NCI-H2196 (cell line): ENCODE data around the gene FYB1.
"Not testable (repeated sequence)": the region's sequence is repeated elsewhere in the genome, so short reads cannot be mapped to it uniquely, and the experiment has no call there.

ENCODE experiments used
- DNase-seq: peaks from one replicate; lab custom pipeline; 2025; ENCODE audit not compliant: unreplicated experiment; lab: John Stamatoyannopoulos, UW

Gene FYB1, protein sequence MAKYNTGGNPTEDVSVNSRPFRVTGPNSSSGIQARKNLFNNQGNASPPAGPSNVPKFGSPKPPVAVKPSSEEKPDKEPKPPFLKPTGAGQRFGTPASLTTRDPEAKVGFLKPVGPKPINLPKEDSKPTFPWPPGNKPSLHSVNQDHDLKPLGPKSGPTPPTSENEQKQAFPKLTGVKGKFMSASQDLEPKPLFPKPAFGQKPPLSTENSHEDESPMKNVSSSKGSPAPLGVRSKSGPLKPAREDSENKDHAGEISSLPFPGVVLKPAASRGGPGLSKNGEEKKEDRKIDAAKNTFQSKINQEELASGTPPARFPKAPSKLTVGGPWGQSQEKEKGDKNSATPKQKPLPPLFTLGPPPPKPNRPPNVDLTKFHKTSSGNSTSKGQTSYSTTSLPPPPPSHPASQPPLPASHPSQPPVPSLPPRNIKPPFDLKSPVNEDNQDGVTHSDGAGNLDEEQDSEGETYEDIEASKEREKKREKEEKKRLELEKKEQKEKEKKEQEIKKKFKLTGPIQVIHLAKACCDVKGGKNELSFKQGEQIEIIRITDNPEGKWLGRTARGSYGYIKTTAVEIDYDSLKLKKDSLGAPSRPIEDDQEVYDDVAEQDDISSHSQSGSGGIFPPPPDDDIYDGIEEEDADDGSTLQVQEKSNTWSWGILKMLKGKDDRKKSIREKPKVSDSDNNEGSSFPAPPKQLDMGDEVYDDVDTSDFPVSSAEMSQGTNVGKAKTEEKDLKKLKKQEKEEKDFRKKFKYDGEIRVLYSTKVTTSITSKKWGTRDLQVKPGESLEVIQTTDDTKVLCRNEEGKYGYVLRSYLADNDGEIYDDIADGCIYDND

DNA sequence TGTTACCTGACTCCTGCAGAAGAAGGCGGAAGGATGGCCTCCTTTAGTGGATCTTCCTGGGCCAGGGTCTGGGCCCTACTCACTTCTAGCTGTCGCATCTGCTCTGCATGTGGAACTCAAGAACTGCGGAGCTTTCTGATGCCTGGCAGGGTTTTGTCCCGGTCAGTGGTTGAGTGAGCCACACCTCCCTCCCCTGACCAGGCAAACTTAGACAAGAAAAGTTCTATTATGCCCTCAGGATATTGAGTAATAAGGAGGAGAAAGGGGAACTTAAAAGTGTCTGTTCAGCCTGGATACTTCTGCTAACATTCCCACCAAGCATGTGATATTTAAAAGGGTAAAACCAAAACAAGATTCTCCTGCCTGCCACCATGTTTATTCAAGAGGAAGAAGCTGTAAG, at the start of gene FYB1:
Gene FYB1 (minus strand): TSS at position 127 of the 400 bp plus-strand sequence. CDS start 16,603 bp downstream, outside the sequence.
- no peak for DNase-seq

- no peak for DNase-seq
These were observed 47.8 kb upstream of the FYB1 start for GRCh38 chr5:39267186-39267585.

DNA sequence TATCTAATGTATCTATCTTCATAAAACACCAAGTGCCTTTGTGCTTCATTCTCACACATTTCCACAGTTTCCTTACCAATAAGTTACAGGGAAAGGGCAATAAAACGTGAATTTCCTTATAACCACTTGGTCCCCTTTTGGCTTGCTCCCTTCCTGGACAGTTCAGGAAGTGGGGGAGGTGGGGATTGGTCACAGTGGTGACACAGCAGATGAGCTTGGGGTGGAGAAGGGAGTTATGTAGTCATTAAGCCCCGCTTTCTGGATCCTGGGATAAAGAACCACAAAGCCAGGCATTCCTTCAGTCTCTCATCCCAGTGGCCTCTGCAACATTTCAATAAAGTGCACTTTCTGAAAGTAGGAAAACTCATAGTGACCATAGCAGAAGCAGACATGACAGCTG, 47.1 kb upstream of the FYB1 start:
- no peak for DNase-seq

DNA sequence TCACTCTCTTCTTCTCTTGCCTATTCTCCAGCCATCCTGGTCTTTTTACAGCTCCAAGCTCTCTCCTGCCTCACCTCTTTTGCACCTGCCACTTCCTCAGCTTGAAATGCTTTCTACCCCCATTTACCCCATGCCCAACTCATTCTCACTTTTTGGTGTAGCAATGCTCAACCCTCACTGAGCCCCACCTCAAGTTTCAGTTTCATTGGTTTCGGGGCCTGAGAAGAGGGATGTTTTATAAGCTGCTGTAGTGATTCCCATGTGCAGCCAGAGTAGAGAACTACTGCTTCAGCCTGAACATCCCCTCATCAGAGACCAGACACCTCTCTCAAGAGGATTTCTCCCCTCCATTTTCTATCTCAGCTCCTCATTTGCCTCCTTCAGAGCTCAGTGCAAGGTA, 45.2 kb upstream of the FYB1 start:
- no peak for DNase-seq

DNA sequence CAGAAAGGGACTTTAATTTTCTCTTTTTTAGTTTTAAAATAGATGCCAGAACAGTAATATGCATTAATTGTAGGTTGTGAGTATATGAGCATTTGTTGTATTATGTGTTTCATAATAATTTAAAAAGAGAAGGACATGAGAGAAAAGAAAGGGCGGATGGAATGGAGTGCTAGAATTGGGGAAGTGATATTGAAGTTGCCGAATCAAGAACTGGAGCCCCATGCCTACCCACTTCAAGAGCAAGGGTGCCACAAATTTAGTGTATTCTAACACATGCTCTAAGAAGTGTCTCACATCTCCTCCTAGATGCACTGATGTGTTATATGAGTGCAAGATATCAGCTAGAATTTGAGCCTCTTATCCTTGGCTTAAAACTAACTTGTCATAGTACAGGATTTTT, 43.6 kb upstream of the FYB1 start:
- no peak for DNase-seq

GRCh38 chr5:39260095-39260494, 40.7 kb upstream of the FYB1 start:
- DNase-seq, result no peak

- no peak for DNase-seq
These were observed 38.2 kb upstream of the FYB1 start for GRCh38 chr5:39257554-39257953.

- no peak for DNase-seq
These were observed 37.3 kb upstream of the FYB1 start for GRCh38 chr5:39256477-39257235.

DNA sequence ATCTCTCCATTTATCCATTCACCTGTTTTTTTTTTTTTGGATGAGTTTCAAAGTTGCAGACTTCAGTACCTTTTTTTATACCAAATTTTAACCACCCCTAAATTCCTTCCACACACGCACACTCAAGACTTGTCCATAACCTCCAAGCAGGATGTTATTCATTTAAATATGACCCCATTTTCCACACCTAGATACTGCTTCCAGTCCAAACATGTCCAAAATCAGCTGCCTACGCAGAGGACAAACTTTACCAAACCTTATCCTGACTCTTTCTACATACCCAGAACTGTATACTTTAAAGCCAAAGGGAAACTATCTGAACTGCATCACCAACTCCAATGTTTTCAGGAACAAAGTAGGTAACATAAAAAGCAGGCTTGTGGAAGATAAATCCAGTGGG, 36.0 kb upstream of the FYB1 start:
- DNase-seq, result no peak

DNA sequence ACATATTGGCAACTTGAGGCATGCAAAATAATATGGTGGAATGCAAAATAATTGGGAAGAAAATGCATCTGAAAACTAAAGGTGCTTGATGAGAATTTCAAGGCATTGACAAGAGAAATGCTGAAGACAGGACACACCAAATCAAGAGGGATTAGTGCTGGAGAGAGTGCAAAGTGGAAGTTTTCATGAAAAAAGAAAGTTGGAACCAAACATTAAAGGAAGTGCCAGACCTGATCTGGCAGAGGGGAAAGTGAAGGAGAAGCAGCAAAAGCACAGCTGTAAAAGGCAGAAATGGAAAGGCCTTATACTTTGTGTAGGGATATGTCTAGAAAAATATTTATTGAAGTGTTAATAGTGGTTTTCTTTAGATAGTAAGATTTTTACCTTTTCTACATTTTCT, 35.3 kb upstream of the FYB1 start:
- no peak for DNase-seq

DNA sequence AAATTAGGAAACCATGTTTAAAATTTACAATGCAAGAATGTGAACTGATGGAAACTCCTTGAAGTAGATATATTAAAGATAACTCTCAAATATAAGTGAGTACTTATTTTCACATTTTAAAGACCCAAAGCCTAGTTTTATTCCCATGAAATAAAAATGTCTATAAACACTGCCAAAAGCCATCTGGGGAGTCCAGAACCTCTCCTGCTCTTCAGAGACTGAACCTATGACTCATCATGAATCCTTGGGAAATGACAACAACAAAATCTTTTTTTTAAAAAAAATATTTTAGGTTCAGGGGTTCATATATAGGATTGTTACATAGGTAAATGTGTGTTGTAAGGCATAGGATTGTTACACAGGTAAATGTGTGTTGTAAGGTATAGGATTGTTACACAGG, 33.8 kb upstream of the FYB1 start:
- DNase-seq, result no peak

DNA sequence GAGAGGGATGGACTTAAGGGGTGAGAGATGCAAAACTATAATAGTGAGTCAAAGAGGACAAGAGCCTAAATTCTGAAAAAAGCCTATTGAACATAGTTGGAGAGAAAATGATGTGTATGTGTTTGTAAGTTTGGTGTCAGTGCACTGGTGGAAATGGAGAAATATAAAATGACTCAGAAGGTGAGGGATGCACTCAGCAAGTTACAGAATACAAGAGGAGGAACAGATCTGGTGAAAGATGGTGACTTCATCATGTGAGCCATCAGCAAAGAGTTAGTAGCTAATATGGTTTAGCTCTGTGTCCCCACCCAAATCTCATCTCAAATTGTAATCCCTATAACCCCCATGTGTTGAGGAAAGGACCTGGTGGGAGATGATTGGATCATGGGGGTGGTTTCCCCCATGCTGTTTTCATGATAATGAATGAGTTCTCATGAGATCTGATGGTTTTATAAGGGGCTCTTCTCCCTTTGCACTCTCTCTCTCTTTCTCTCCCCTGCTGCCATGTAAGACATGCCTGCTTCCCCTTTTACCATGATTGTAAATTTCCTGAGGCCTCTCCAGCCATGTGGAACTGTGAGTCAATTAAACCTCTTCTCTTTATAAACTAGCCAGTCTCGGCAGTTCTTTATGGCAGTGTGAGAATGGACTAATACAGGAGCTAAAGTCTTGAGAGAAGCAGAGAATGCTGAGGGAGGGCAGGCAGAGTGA, 30.4 kb upstream of the FYB1 start:
- no peak for DNase-seq

DNA sequence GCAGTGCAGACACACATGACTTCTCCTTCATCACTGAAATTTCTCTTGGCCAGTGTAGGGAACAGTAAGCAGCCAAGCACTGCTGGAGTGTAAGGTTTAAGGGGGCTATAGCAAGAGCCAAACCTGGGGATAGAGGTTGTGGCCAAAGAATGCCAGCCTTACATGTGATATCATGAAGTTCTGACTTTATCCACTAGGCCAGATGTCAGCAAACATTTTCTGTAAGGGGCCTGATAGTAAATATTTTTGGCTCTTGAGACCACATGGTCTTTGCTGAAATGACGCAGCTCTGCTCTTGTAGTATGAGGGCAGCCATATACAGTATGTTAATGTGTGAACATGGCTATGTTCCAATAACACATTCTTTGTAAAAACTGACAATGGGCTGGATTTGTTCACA, 29.7 kb upstream of the FYB1 start:
- no peak for DNase-seq

GRCh38 chr5:39240750-39241149, 21.4 kb upstream of the FYB1 start:
- no peak for DNase-seq

GRCh38 chr5:39238366-39239105, 19.2 kb upstream of the FYB1 start:
- no peak for DNase-seq

DNA sequence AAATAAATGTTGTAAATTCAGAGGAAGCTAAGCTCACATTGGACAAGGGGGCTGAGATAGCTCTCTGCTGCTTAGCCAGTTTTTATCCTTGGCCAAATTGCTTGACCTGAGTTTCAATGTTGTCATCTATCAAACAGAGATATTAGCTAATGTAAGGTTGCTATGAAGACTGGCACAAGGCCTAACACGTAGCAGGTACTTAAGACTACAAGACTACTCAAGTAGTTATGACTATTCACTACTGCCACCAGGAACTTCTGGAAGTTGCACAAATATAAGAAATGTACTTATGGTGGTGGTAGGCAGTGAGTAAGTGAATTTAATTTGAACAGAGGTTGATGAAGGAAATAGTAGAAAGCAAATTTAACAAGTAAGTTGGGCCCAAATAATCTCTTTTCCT, 17.4 kb upstream of the FYB1 start:
- DNase-seq, result no peak

DNA sequence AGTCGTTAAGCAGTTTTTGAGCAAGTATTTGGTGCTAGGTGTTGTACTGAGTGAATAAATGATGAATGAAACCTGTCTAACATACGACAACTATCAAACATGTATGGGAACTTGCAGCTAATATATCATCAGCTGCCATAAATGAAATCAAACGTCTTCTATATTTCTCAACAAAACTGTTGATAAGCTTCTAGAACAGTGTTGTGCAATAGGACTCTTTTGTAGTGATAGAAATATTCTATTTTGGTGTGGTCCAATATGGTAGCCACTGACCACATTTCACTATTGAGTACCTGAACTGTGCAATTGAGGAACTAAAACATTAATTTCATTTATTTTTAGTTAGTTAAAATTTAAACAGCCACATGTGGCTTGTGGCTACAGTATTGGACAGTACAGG, 16.3 kb upstream of the FYB1 start:
- no peak for DNase-seq

DNA sequence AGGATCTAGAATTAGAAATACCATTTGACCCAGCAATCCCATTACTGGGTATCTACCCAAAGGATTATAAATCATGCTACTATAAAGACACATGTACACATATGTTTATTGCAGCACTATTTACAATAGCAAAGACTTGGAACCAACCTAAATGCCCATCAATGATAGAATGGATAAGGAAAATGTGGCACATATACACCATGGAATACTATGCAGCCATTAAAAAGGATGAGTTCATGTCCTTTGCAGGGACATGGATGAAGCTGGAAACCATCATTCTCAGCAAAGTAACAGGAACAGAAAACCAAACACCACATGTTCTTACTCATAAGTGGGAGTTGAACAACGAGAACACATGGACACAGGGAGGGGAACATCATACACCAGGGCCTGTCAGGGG, 15.1 kb upstream of the FYB1 start:
- DNase-seq, result not testable (repeated sequence)

DNA sequence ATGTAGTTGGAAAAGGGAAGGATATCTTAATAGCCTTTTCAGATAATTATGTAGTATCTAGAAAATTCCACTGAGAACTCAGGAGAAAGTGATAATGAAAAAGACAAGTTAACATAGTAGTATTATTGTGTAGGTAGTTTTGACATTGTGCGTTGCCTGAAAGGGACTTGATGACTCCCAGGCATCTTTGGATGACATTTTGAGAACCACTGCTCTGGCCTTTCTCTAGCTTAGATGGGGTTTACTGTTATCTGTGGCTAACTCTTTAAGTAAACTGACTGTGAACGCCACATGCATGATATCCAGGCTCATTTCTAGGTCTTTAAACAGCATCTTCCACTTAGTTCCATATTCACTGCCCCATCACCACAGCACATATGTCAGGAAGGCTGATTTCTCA, 14.4 kb upstream of the FYB1 start:
- DNase-seq, result no peak
